Measurements from ENCODE around the gene TOPBP1. TPM values are rescaled to one million over a fixed set of nuclear protein-coding genes. Genes with fewer than 3 reads are reported as not detected.

Gene TOPBP1
- total RNA-seq, 1 experiment from 2014 or later = 51.5 TPM

DNA sequence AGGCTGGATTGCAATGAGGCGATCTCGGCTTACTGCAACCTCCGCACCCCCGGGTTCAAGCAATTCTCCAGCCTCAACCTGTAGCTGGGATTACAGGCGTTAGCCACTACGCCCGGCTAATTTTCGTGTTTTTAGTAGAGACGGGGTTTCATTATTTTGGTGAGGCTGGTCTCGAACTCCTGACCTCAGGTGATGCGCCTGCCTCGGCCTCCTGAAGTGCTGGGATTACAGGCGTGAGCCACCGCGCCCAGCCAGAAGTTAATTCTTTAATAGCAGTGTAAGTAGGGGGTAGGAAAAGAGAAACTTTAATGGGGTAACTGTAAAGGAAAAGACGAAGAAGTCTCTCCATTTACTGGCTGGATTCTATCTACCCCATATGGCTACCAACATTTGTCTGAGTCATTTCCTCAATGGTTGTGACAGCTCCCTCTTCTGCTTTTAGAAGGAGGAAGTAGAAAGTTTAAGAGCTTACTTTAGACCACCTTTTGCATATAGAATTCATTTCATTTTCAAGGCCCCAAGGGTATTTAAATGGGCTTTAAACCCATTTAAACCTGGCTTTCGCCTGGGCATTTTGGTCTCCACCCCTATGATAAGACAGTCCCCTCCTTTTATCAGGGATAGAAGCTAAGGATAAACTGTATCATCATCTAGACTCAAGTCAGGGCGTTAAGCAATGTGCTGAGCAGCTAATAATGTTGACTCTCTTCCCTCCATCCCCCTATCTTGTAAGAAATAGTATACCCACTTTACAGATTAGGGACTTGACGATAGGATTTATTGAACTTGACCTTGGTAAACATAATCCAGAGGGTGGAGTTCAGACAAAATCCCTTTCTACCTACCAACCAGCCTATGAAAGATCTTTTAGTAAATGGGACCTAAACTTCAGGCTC lies 89.3 kb downstream of the TOPBP1 start:
- H2BK15ac ChIP-seq (ENCODE audit: low read depth, low read length) = no peak overlapping the region
- H3K4me1 Mint-ChIP-seq = peaks cover 33 to 34% of the 10 kb centered on the region in 2 experiments
- H3K56ac ChIP-seq (ENCODE audit: insufficient read length, low read depth, low read length) = no peak overlapping the region
- no peaks in the 10 kb centered on the region for H3K9me3 ChIP-seq (ENCODE audit: control insufficient read depth, low read depth, low read length)
- no peak overlapping the region for H2BK20ac ChIP-seq (ENCODE audit: low read depth, low read length, poor library complexity, severe bottlenecking)
- H3K23me2 ChIP-seq (ENCODE audit: insufficient read length, low read depth, low read length, poor library complexity, severe bottlenecking) = no peaks in the 10 kb centered on the region
- no CpG with 5 or more reads among the region's 19 CpGs for WGBS (ENCODE audit: extremely low coverage, insufficient read length, low lambda C conversion rate)
- no peaks in the 10 kb centered on the region for H3K9me3 Mint-ChIP-seq
- H3K27me3 Mint-ChIP-seq (ENCODE audit: low read depth) = no peaks in the 10 kb centered on the region
- H3K79me1 ChIP-seq (ENCODE audit: insufficient read depth, low read depth, low read length, poor library complexity, severe bottlenecking) = no peaks in the 10 kb centered on the region
- no peak overlapping the region for H2BK5ac ChIP-seq (ENCODE audit: insufficient read length, low read length)
- no peaks in the 10 kb centered on the region for H3K27me3 ChIP-seq (ENCODE audit: insufficient read depth, low read length)
- H3K14ac ChIP-seq (ENCODE audit: insufficient read depth, low read length) = no peak overlapping the region
- peaks cover 4% of the 10 kb centered on the region for H4K20me1 ChIP-seq (ENCODE audit: control insufficient read depth, insufficient read depth, insufficient read length)
- H3K79me2 ChIP-seq (ENCODE audit: insufficient read depth, low read length) = peaks cover 16% of the 10 kb centered on the region
- peak overlapping the region; percentile 77 for H3K27ac ChIP-seq (ENCODE audit: insufficient read length, low read depth, low read length)
- no peak overlapping the region for H2BK120ac ChIP-seq (ENCODE audit: low read depth, low read length, poor library complexity, severe bottlenecking)
- no peak overlapping the region for H3K4ac ChIP-seq (ENCODE audit: low read depth, low read length)
- no peaks in the 10 kb centered on the region for H3K4me1 ChIP-seq (ENCODE audit: insufficient read depth, low read length)
- TF ChIP-seq CTCF (conservative IDR thresholded peaks at IDR 0.05) = no peak
- H4K91ac ChIP-seq (ENCODE audit: insufficient read length, low read depth, low read length) = no peak overlapping the region
- no peak overlapping the region for H3K18ac ChIP-seq (ENCODE audit: insufficient read length, low read depth, low read length)
- no peak overlapping the region for H4K5ac ChIP-seq (ENCODE audit: insufficient read length, low read depth, low read length)
- H4K8ac ChIP-seq (replicated peaks; ENCODE audit: insufficient read length, low read depth, low read length) = no peak overlapping the region
- no peak overlapping the region for H2AK5ac ChIP-seq (ENCODE audit: insufficient read length, low read length)
- peak overlapping the region; percentile 34 for H3K4me2 ChIP-seq (ENCODE audit: insufficient read depth, insufficient read length, low read length)
- H2BK12ac ChIP-seq (ENCODE audit: insufficient read length, low read depth, low read length) = no peak overlapping the region
- peak overlapping the region; percentile 33 for H3K9ac ChIP-seq (ENCODE audit: extremely low read depth, insufficient read length, low read length)
- H3K36me3 Mint-ChIP-seq (ENCODE audit: insufficient read depth in 1 of 3, low read depth in 3 of 3) = peaks cover 22 to 29% (median 27%) of the 10 kb centered on the region in 3 experiments
- no peak overlapping the region for H2AFZ ChIP-seq (ENCODE audit: low read length)
- H3T11ph ChIP-seq (ENCODE audit: low read length) = no peak overlapping the region
- peak overlapping the region; percentile 88 to 97 (median 92) for H3K27ac Mint-ChIP-seq
- H3K4me3 Mint-ChIP-seq = peak overlapping the region; percentile 70 to 80
- H3K23ac ChIP-seq (ENCODE audit: insufficient read length, low read depth, low read length) = no peak overlapping the region
- no peak for DNase-seq

All from H9 (cell line).